Caco-2 (cell line): ENCODE results near the gene RUVBL1. TPM values are rescaled to one million over a fixed set of nuclear protein-coding genes. Genes with fewer than 3 reads are reported as not detected.

Experiments used
- BruUV-seq: library from RNA; stranded (reverse); fragments of 400-500 nt; replicated peaks from 2 replicates; lab custom pipeline; 2021; lab: Mats Ljungman, UMichigan
- CTCF ChIA-PET: fragments of 300-600 bp; sonication (Branson Sonifier 250); formaldehyde crosslinking; loops from one replicate; lab custom pipeline; 2022; ENCODE audit warnings: antibody characterized with exemption; lab: Charles Lee
- POLR2A ChIA-PET: fragments of 300-600 bp; sonication (Branson Sonifier 250); formaldehyde crosslinking; loops from one replicate; lab custom pipeline; 2022; ENCODE audit warnings: antibody characterized with exemption; lab: Charles Lee
- DNase-seq, 2 experiments: peaks; one replicate each; pipeline versions ENCODE4 v3.0.0 to v3.0.0-alpha.2; 2020 to 2022
- H3K27me3 ChIP-seq: replicated peaks from 2 replicates; pipeline ENCODE4 v1.6.0; 2011; ENCODE audit warnings: low read length; ENCODE audit not compliant: control insufficient read depth, insufficient read depth
- H3K36me3 ChIP-seq: 2 replicates; pipeline ENCODE4 v1.5.1; 2011; ENCODE audit warnings: low read length; ENCODE audit not compliant: control insufficient read depth, insufficient read depth
- H3K4me1 ChIP-seq: fragments of 250-450 bp; sonication (Bioruptor Pico); 2 replicates; pipeline ENCODE4 v1.5.1; 2020; ENCODE audit warnings: mild to moderate bottlenecking
- H3K4me3 ChIP-seq: 2 replicates; pipeline ENCODE4 v1.5.1; 2011; ENCODE audit warnings: low read depth, mild to moderate bottlenecking, control low read depth, low read length
- H3K9me3 ChIP-seq: fragments of 250-450 bp; sonication (Bioruptor Pico); 2 replicates; pipeline ENCODE4 v1.5.1; 2020; ENCODE audit warnings: mild to moderate bottlenecking, moderate library complexity
- H3K27ac Mint-ChIP-seq: one replicate; pipeline ENCODE4 v1.8.0; 2022; ENCODE audit warnings: mixed read lengths; ENCODE audit not compliant: unreplicated experiment
- H3K27me3 Mint-ChIP-seq: one replicate; pipeline ENCODE4 v1.8.0; 2022; ENCODE audit warnings: mixed read lengths; ENCODE audit not compliant: insufficient read depth, unreplicated experiment
- H3K36me3 Mint-ChIP-seq: one replicate; pipeline ENCODE4 v1.8.0; 2022; ENCODE audit warnings: mild to moderate bottlenecking, mixed read lengths; ENCODE audit not compliant: insufficient read depth, unreplicated experiment
- H3K4me1 Mint-ChIP-seq: one replicate; pipeline ENCODE4 v1.8.0; 2022; ENCODE audit warnings: low read depth, mixed read lengths; ENCODE audit not compliant: unreplicated experiment
- H3K4me3 Mint-ChIP-seq: one replicate; pipeline ENCODE4 v1.8.0; 2022; ENCODE audit warnings: mild to moderate bottlenecking, moderate library complexity, mixed read lengths; ENCODE audit not compliant: unreplicated experiment
- H3K9me3 Mint-ChIP-seq: one replicate; pipeline ENCODE4 v1.8.0; 2022; ENCODE audit warnings: mixed read lengths; ENCODE audit not compliant: unreplicated experiment
- CTCF ChIP-seq, 2 experiments: fragments of 200-600 bp in 1 of 2; IDR thresholded peaks; 1 replicate in 1 of 2; 2 replicates in 1 of 2; pipeline versions ENCODE4 v1.5.1 to v1.8.0; 2011 to 2022; ENCODE audit warnings: antibody characterized with exemption in 1 of 2, control low read depth in 1 of 2, inconsistent platforms in 1 of 2, low read depth in 1 of 2, low read length in 1 of 2, mild to moderate bottlenecking in 1 of 2, moderate library complexity in 1 of 2; ENCODE audit not compliant: insufficient read depth in 1 of 2, severe bottlenecking in 1 of 2, unreplicated experiment in 1 of 2
- intact Hi-C: fragments of 100-400 bp; cut with micrococcal nuclease; formaldehyde crosslinking; loops from one replicate; pipeline ENCODE4 v1.10.0; 2022; ENCODE audit not compliant: unreplicated experiment
- total RNA-seq: library from RNA; stranded (reverse); gene quantifications from 2 replicates; pipeline ENCODE4 v1.2.3, GENCODE V29; 2022

The RUVBL1 gene
- total RNA-seq, 1 experiment from 2014 or later: 56.4 TPM

GRCh38 chr3:128074851-128075521, 48.6 kb downstream of the RUVBL1 start:
- H3K27me3 ChIP-seq: no peaks in the 10 kb centered on the region
- DNase-seq: no peak
- H3K27me3 Mint-ChIP-seq: no peaks in the 10 kb centered on the region
- no peaks in the 10 kb centered on the region for H3K9me3 Mint-ChIP-seq
- CTCF ChIA-PET: no interaction called here
- no peak overlapping the region for H3K4me3 ChIP-seq
- no peaks in the 10 kb centered on the region for H3K4me1 Mint-ChIP-seq
- peaks cover 59% of the 10 kb centered on the region for H3K36me3 Mint-ChIP-seq
- no TSS peak for BruUV-seq
- no peak overlapping the region for H3K27ac Mint-ChIP-seq
- no peak for TF ChIP-seq CTCF (IDR thresholded peaks at IDR 0.05; ENCODE audit: insufficient read depth in 1 of 2, low read depth in 1 of 2, low read length in 1 of 2, severe bottlenecking in 1 of 2, unreplicated experiment in 1 of 2)
- H3K9me3 ChIP-seq: no peaks in the 10 kb centered on the region
- H3K4me1 ChIP-seq: no peaks in the 10 kb centered on the region
- intact Hi-C loops: no loop called here
- POLR2A ChIA-PET: no interaction called here
- H3K4me3 Mint-ChIP-seq: no peak overlapping the region
- H3K36me3 ChIP-seq: peaks cover 3% of the 10 kb centered on the region; the same call in 1 of the 2 replicates

GRCh38 chr3:128073807-128074206, 49.8 kb downstream of the RUVBL1 start:
- TF ChIP-seq CTCF (IDR thresholded peaks at IDR 0.05; ENCODE audit: insufficient read depth in 1 of 2, low read depth in 1 of 2, low read length in 1 of 2, severe bottlenecking in 1 of 2, unreplicated experiment in 1 of 2): no peak
- no peaks in the 10 kb centered on the region for H3K27me3 ChIP-seq
- BruUV-seq: no TSS peak
- H3K9me3 Mint-ChIP-seq: no peaks in the 10 kb centered on the region
- no peak for DNase-seq
- ChIA-PET POLR2A (no interaction called here), CTCF (no interaction called here)
- H3K4me3 ChIP-seq: no peak overlapping the region
- H3K4me1 Mint-ChIP-seq: no peaks in the 10 kb centered on the region
- peaks cover 3% of the 10 kb centered on the region; the same call in 1 of the 2 replicates for H3K36me3 ChIP-seq
- intact Hi-C loops: no loop called here
- H3K4me1 ChIP-seq: no peaks in the 10 kb centered on the region
- H3K9me3 ChIP-seq: no peaks in the 10 kb centered on the region
- no peaks in the 10 kb centered on the region for H3K27me3 Mint-ChIP-seq
- no peak overlapping the region for H3K27ac Mint-ChIP-seq
- no peak overlapping the region for H3K4me3 Mint-ChIP-seq
- H3K36me3 Mint-ChIP-seq: peaks cover 71% of the 10 kb centered on the region

GRCh38 chr3:128073185-128073725, 50.4 kb downstream of the RUVBL1 start:
- no peaks in the 10 kb centered on the region for H3K9me3 Mint-ChIP-seq
- H3K27me3 Mint-ChIP-seq: no peaks in the 10 kb centered on the region
- Histone ChIP-seq H3K9me3 (no peaks in the 10 kb centered on the region), H3K36me3 (peaks cover 3% of the 10 kb centered on the region; the same call in 1 of the 2 replicates), H3K4me1 (no peaks in the 10 kb centered on the region), H3K27me3 (no peaks in the 10 kb centered on the region), H3K4me3 (no peak overlapping the region)
- peaks cover 2% of the 10 kb centered on the region for H3K4me1 Mint-ChIP-seq
- H3K4me3 Mint-ChIP-seq: no peak overlapping the region
- BruUV-seq: no TSS peak
- CTCF ChIA-PET: no interaction called here
- no peak for DNase-seq
- intact Hi-C loops: no loop called here
- peaks cover 76% of the 10 kb centered on the region for H3K36me3 Mint-ChIP-seq
- H3K27ac Mint-ChIP-seq: no peak overlapping the region
- TF ChIP-seq CTCF (IDR thresholded peaks at IDR 0.05; ENCODE audit: insufficient read depth in 1 of 2, low read depth in 1 of 2, low read length in 1 of 2, severe bottlenecking in 1 of 2, unreplicated experiment in 1 of 2): no peak
- POLR2A ChIA-PET: no interaction called here
